HUES6 (cell line): ENCODE results near the gene MIPOL1.
"Not testable (repeated sequence)": the region's sequence is repeated elsewhere in the genome, so short reads cannot be mapped to it uniquely, and the experiment has no call there.

Experiments used
- H3K27ac ChIP-seq: 2 replicates; pipeline ENCODE4 v1.7.0; 2013; ENCODE audit warnings: low read depth, mild to moderate bottlenecking, low read length, inconsistent platforms
- H3K27me3 ChIP-seq: 2 replicates; pipeline ENCODE4 v1.6.1; 2013; ENCODE audit warnings: low read length; ENCODE audit not compliant: control insufficient read depth, insufficient read depth
- H3K36me3 ChIP-seq: 2 replicates; pipeline ENCODE4 v1.6.1; 2013; ENCODE audit warnings: low read length; ENCODE audit not compliant: control insufficient read depth, insufficient read depth
- H3K4me1 ChIP-seq: 2 replicates; pipeline ENCODE4 v1.6.1; 2013; ENCODE audit warnings: low read length; ENCODE audit not compliant: control insufficient read depth, insufficient read depth
- H3K4me3 ChIP-seq: 2 replicates; pipeline ENCODE4 v1.5.1; 2013; ENCODE audit warnings: low read depth, low read length
- H3K9ac ChIP-seq: one replicate; pipeline ENCODE4 v1.6.1; 2013; ENCODE audit warnings: mild to moderate bottlenecking, low read length
- H3K9me3 ChIP-seq: 2 replicates; pipeline ENCODE4 v1.6.1; 2013; ENCODE audit warnings: low read depth, low read length; ENCODE audit not compliant: control insufficient read depth, insufficient read depth

The MIPOL1 gene

GRCh38 chr14:37236044-37236443, 38.3 kb downstream of the MIPOL1 start:
- H3K27ac ChIP-seq, H3K9me3 ChIP-seq, H3K4me3 ChIP-seq, H3K27me3 ChIP-seq, H3K4me1 ChIP-seq, H3K36me3 ChIP-seq, H3K9ac ChIP-seq: not testable (repeated sequence)

- H3K4me3 ChIP-seq: no peak overlapping the region
- no peak overlapping the region for H3K9ac ChIP-seq
- peaks cover 6% of the 10 kb centered on the region for H3K4me1 ChIP-seq
- H3K9me3 ChIP-seq: no peaks in the 10 kb centered on the region
- no peaks in the 10 kb centered on the region for H3K27me3 ChIP-seq
- H3K27ac ChIP-seq: no peak overlapping the region
- no peaks in the 10 kb centered on the region for H3K36me3 ChIP-seq
Observed at GRCh38 chr14:37237094-37237493, 39.4 kb downstream of the MIPOL1 start.

- no peaks in the 10 kb centered on the region for H3K9me3 ChIP-seq
- H3K4me1 ChIP-seq: peaks cover 6% of the 10 kb centered on the region
- H3K27ac ChIP-seq: no peak overlapping the region
- H3K36me3 ChIP-seq: no peaks in the 10 kb centered on the region
- no peaks in the 10 kb centered on the region for H3K27me3 ChIP-seq
- H3K9ac ChIP-seq: no peak overlapping the region
- H3K4me3 ChIP-seq: no peak overlapping the region
Observed at GRCh38 chr14:37237735-37238200, 40.0 kb downstream of the MIPOL1 start.

GRCh38 chr14:37241198-37241597, 43.5 kb downstream of the MIPOL1 start:
- Histone ChIP-seq H3K27me3 (no peaks in the 10 kb centered on the region), H3K9me3 (no peaks in the 10 kb centered on the region), H3K36me3 (no peaks in the 10 kb centered on the region), H3K4me1 (peaks cover 6% of the 10 kb centered on the region), H3K9ac (no peak overlapping the region), H3K4me3 (no peak overlapping the region), H3K27ac (no peak overlapping the region)

- Histone ChIP-seq H3K9ac (no peak overlapping the region), H3K4me3 (no peak overlapping the region), H3K36me3 (peaks cover 5% of the 10 kb centered on the region; the same call in 1 of the 2 replicates), H3K9me3 (no peaks in the 10 kb centered on the region), H3K4me1 (no peaks in the 10 kb centered on the region), H3K27me3 (no peaks in the 10 kb centered on the region), H3K27ac (no peak overlapping the region)
Observed at GRCh38 chr14:37246427-37246829, 48.7 kb downstream of the MIPOL1 start.

- no peak overlapping the region for H3K27ac ChIP-seq
- no peaks in the 10 kb centered on the region for H3K9me3 ChIP-seq
- no peaks in the 10 kb centered on the region for H3K27me3 ChIP-seq
- H3K4me3 ChIP-seq: no peak overlapping the region
- no peaks in the 10 kb centered on the region for H3K4me1 ChIP-seq
- H3K36me3 ChIP-seq: peaks cover 5% of the 10 kb centered on the region; the same call in 1 of the 2 replicates
- no peak overlapping the region for H3K9ac ChIP-seq
Observed at GRCh38 chr14:37247791-37248461, 50.2 kb downstream of the MIPOL1 start.

- Histone ChIP-seq H3K9ac (no peak overlapping the region), H3K27ac (no peak overlapping the region), H3K4me1 (no peaks in the 10 kb centered on the region), H3K36me3 (peaks cover 5% of the 10 kb centered on the region; the same call in 1 of the 2 replicates), H3K27me3 (no peaks in the 10 kb centered on the region), H3K4me3 (no peak overlapping the region), H3K9me3 (no peaks in the 10 kb centered on the region)
Observed at GRCh38 chr14:37251775-37252174, 54.0 kb downstream of the MIPOL1 start.

GRCh38 chr14:37252434-37252833, 54.7 kb downstream of the MIPOL1 start:
- H3K4me3 ChIP-seq: no peak overlapping the region
- H3K36me3 ChIP-seq: peaks cover 5% of the 10 kb centered on the region; the same call in 1 of the 2 replicates
- H3K9ac ChIP-seq: no peak overlapping the region
- H3K27ac ChIP-seq: no peak overlapping the region
- no peaks in the 10 kb centered on the region for H3K27me3 ChIP-seq
- peaks cover 4% of the 10 kb centered on the region; the same call in 1 of the 2 replicates for H3K4me1 ChIP-seq
- no peaks in the 10 kb centered on the region for H3K9me3 ChIP-seq

GRCh38 chr14:37253905-37254304, 56.2 kb downstream of the MIPOL1 start:
- Histone ChIP-seq H3K9me3 (no peaks in the 10 kb centered on the region), H3K36me3 (no peaks in the 10 kb centered on the region), H3K9ac (no peak overlapping the region), H3K4me3 (no peak overlapping the region), H3K4me1 (peaks cover 6% of the 10 kb centered on the region; the same call in 1 of the 2 replicates), H3K27me3 (no peaks in the 10 kb centered on the region), H3K27ac (no peak overlapping the region)

GRCh38 chr14:37254411-37254947, 56.7 kb downstream of the MIPOL1 start:
- Histone ChIP-seq H3K36me3 (no peaks in the 10 kb centered on the region), H3K9ac (no peak overlapping the region), H3K27ac (no peak overlapping the region), H3K9me3 (no peaks in the 10 kb centered on the region), H3K4me3 (no peak overlapping the region), H3K27me3 (no peaks in the 10 kb centered on the region), H3K4me1 (peaks cover 6% of the 10 kb centered on the region; the same call in 1 of the 2 replicates)

GRCh38 chr14:37257501-37258070, 59.8 kb downstream of the MIPOL1 start:
- Histone ChIP-seq H3K4me3 (no peak overlapping the region), H3K9me3 (no peaks in the 10 kb centered on the region), H3K36me3 (no peaks in the 10 kb centered on the region), H3K27me3 (no peaks in the 10 kb centered on the region), H3K27ac (no peak overlapping the region), H3K9ac (no peak overlapping the region), H3K4me1 (peaks cover 8% of the 10 kb centered on the region; the same call in 1 of the 2 replicates)
